Lung (tissue), 12 donors: Measurements from ENCODE around the gene CD82. TPM values are rescaled to one million over a fixed set of nuclear protein-coding genes. Genes with fewer than 3 reads are reported as not detected.
A peak's percentile ranks its signal among the peaks of the same experiment; 100 is the strongest.

Experiments used
- ATAC-seq: fragments of 200-7000 bp; cut with Tn5 transposase; one replicate; pipeline ENCODE4 v1.9.1; 2020; ENCODE audit warnings: moderate number of reproducible peaks; ENCODE audit not compliant: insufficient read depth, low FRiP score
- DNase-seq, 3 donors: peaks; one replicate each; pipeline ENCODE4 v3.0.0-alpha.2; 2013 to 2017
- H3K27ac ChIP-seq, 2 donors: one replicate each; pipeline ENCODE4 v1.5.1; 2013; ENCODE audit warnings: mild to moderate bottlenecking in 2 of 2, moderate library complexity in 2 of 2, control low read depth in 1 of 2, inconsistent platforms in 1 of 2, low read depth in 1 of 2, low read length in 1 of 2
- H3K27me3 ChIP-seq, 3 donors: one replicate each; pipeline ENCODE4 v1.5.1; 2013; ENCODE audit warnings: low read length in 2 of 3; ENCODE audit not compliant: control insufficient read depth in 3 of 3, insufficient read depth in 3 of 3
- H3K36me3 ChIP-seq, 4 donors: one replicate each; pipeline ENCODE4 v1.5.1; 2013; ENCODE audit warnings: low read length in 4 of 4, mild to moderate bottlenecking in 1 of 4, moderate library complexity in 1 of 4; ENCODE audit not compliant: control insufficient read depth in 4 of 4, insufficient read depth in 4 of 4
- H3K4me1 ChIP-seq, 5 donors: one replicate each; pipeline ENCODE4 v1.5.1; 2013; ENCODE audit warnings: low read length in 5 of 5, mild to moderate bottlenecking in 2 of 5, moderate library complexity in 1 of 5; ENCODE audit not compliant: control insufficient read depth in 5 of 5, insufficient read depth in 5 of 5
- H3K4me3 ChIP-seq: one replicate; pipeline ENCODE4 v1.5.1; 2013; ENCODE audit warnings: mild to moderate bottlenecking, control low read depth, moderate library complexity
- H3K9ac ChIP-seq, 2 donors: one replicate each; pipeline ENCODE4 v1.5.1; 2013; ENCODE audit warnings: low read length in 2 of 2, control low read depth in 1 of 2; ENCODE audit not compliant: insufficient read depth in 1 of 2
- H3K9me3 ChIP-seq, 4 donors: one replicate each; pipeline ENCODE4 v1.5.1; 2013; ENCODE audit warnings: low read length in 3 of 4, mild to moderate bottlenecking in 1 of 4, moderate library complexity in 1 of 4; ENCODE audit not compliant: control insufficient read depth in 4 of 4, insufficient read depth in 3 of 4
- WGBS, 2 donors: extraction: QIAGEN DNeasy Blood & Tissue Kit; methylation state at CpG; one replicate each; pipeline ENCODE4 v1.1.7; 2013; 5-methylcytosine and 5-hydroxymethylcytosine counted together
- polyA plus RNA-seq, 2 donors: library from polyadenylated mRNA; stranded (reverse); fragments of 200-250 nt; gene quantifications; one replicate each; pipeline ENCODE4 v1.2.1, GENCODE V29; 2013
- total RNA-seq, 2 donors: library from RNA; depleted of rRNA in 1 of 2; stranded (reverse); fragments of >200 nt in 1 of 2; gene quantifications; one replicate each; pipeline ENCODE4 v1.2.1, GENCODE V29; 2014 to 2021
- TF ChIP-seq, protein P1 (sequence below): IDR thresholded peaks from 2 replicates; pipeline ENCODE4 v1.5.1; 2012; ENCODE audit warnings: mild to moderate bottlenecking; ENCODE audit errors: control extremely low read depth, extremely low read depth
- donor health status: control.
- donor health status: control.
- donor health status: Bipolar disorder and iron deficiency.
- donor health status: healthy.
- donor health status: DM: yes; HTN: yes; CAD: no.

Gene CD82
- total and polyA plus RNA-seq, 4 donors = 63.3 to 237 (median 190) TPM

DNA sequence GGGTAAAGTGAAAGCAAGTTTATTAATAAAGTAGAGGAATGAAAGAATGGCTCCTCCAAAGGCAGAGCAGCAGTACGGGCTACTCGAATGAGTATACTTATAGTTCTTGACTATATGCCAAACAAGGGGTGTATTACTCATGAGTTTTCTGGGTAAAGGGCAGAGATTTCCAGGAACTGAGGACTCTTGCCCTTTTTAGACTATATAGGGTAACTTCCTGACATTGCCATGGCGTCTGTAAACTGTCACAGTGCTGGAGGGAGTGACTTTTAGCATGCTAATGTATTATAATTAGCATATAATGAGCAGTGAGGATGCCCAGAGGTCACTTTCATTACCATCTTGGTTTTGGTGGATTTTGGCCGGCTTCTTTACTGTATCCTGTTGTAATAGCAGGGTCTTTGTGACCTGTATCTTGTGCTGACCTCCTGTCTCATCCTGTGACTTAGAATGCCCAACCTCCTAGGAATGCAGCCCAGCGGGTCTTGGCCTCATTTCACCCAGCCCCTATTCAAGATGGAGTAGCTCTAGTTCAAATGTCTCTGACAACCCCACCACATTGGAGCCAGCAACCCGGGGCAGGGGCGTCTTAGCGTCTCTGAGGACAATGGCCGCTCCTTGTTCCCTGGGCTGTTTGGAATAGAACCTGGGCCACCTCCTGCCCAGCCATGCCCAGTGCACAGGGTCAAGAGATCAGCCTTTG is 34.9 kb upstream of the CD82 start:
- Histone ChIP-seq H3K4me3 (no peak overlapping the region), H3K9me3 (no peaks in the 10 kb centered on the region), H3K9ac (no peak overlapping the region), H3K4me1 (peaks cover 0 to 38% (median 0%) of the 10 kb centered on the region in 5 donors), H3K36me3 (no peaks in the 10 kb centered on the region), H3K27ac (no peak overlapping the region), H3K27me3 (no peaks in the 10 kb centered on the region)
- no peak for ATAC-seq
- DNase-seq = peak in 2 of 3 donors; percentile 27 to 49
- TF ChIP-seq, protein P1, sequence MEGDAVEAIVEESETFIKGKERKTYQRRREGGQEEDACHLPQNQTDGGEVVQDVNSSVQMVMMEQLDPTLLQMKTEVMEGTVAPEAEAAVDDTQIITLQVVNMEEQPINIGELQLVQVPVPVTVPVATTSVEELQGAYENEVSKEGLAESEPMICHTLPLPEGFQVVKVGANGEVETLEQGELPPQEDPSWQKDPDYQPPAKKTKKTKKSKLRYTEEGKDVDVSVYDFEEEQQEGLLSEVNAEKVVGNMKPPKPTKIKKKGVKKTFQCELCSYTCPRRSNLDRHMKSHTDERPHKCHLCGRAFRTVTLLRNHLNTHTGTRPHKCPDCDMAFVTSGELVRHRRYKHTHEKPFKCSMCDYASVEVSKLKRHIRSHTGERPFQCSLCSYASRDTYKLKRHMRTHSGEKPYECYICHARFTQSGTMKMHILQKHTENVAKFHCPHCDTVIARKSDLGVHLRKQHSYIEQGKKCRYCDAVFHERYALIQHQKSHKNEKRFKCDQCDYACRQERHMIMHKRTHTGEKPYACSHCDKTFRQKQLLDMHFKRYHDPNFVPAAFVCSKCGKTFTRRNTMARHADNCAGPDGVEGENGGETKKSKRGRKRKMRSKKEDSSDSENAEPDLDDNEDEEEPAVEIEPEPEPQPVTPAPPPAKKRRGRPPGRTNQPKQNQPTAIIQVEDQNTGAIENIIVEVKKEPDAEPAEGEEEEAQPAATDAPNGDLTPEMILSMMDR = no peak
- WGBS, 2 donors = 68 to 70% methylated on average over 9 of the region's 9 CpGs

DNA sequence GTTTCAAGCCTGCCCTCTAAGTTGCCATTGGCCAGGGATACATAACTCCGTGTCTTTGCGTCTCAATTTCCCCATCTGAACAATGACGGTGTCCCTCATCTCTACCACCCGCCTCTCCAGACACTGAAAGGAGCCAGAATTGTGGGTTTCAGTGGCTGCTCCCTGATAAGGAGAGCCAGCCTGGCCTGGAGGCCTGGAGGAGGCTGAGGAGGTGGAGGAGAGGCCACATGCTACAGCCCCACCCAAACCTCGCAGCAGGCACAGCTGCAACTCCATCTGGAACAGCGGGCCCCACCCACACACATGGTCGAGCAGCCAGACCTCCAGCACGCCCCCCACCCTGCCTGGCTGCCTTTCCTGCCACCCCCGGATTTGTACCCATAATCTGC is 34.4 kb upstream of the CD82 start:
- peaks cover 0 to 35% (median 0%) of the 10 kb centered on the region in 5 donors for H3K4me1 ChIP-seq

DNA sequence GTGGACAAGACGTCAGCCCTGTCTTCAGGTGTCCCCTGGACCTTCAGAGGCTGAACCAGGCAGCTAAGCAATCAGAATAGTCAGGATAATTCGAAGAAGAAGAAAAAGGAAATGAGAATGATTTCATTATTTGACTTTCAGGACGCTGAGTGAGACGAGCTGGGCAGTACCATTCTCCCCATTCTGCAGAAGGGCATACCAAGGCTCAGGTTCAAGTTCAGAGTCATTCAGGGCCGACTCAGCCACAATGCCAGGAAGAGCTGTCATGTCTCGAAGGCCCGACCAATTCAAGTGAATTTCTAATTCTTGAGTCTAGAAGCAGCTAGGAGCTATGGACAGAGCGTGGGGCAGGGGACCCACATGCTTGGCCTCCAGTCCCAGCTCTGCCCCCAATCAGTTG is 33.8 kb upstream of the CD82 start:
- H3K27ac ChIP-seq = no peak overlapping the region
- ATAC-seq (no peak), DNase-seq (no peak)
- H3K4me1 ChIP-seq = peaks cover 0 to 30% (median 0%) of the 10 kb centered on the region in 5 donors
- no peaks in the 10 kb centered on the region for H3K9me3 ChIP-seq
- H3K36me3 ChIP-seq = no peaks in the 10 kb centered on the region
- H3K27me3 ChIP-seq = no peaks in the 10 kb centered on the region
- WGBS, 2 donors = 76% methylated on average over 8 of the region's 8 CpGs
- TF ChIP-seq, protein P1 = no peak
- no peak overlapping the region for H3K4me3 ChIP-seq
- no peak overlapping the region for H3K9ac ChIP-seq

More for the DNA sequence above, 34.4 kb upstream of the CD82 start:
- Histone ChIP-seq H3K27me3 (no peaks in the 10 kb centered on the region), H3K27ac (no peak overlapping the region), H3K9ac (no peak overlapping the region), H3K9me3 (no peaks in the 10 kb centered on the region), H3K36me3 (no peaks in the 10 kb centered on the region), H3K4me3 (no peak overlapping the region)
- TF ChIP-seq, protein P1 = no peak
- 74 to 80% methylated on average over 9 of the region's 9 CpGs for WGBS, 2 donors
- no peak for DNase-seq
- ATAC-seq = no peak
